OCI-LY1 (cell line): Measurements from ENCODE around the gene ACTR3C.
"Not testable (repeated sequence)": the region's sequence is repeated elsewhere in the genome, so short reads cannot be mapped to it uniquely, and the experiment has no call there.

Experiments used
- H2AFZ ChIP-seq: fragments of 200-600 bp; sonication (generic), shearing (Covaris generic); 2 replicates; pipeline ENCODE4 v1.6.0; 2014; ENCODE audit warnings: antibody characterized with exemption, mild to moderate bottlenecking, low read length
- H3F3A ChIP-seq: fragments of 200-600 bp; sonication (generic), shearing (Covaris generic); 2 replicates; pipeline ENCODE4 v1.6.0; 2014; ENCODE audit warnings: mild to moderate bottlenecking, antibody characterized with exemption, low read length, moderate library complexity; ENCODE audit not compliant: insufficient read depth
- H3K27ac ChIP-seq: fragments of 200-600 bp; sonication (generic); 2 replicates; pipeline ENCODE4 v1.5.1; 2014; ENCODE audit warnings: low read length, mixed run types, mild to moderate bottlenecking, low read depth; ENCODE audit not compliant: poor library complexity, severe bottlenecking
- H3K27me3 ChIP-seq: fragments of 200-600 bp; sonication (generic); 2 replicates; pipeline ENCODE4 v1.6.0; 2014; ENCODE audit warnings: antibody characterized with exemption, mild to moderate bottlenecking, low read length, moderate library complexity; ENCODE audit not compliant: insufficient read depth
- H3K36me3 ChIP-seq: fragments of 200-600 bp; sonication (generic); 2 replicates; pipeline ENCODE4 v1.6.1; 2014; ENCODE audit warnings: mild to moderate bottlenecking, antibody characterized with exemption, low read length, moderate library complexity, mixed read lengths; ENCODE audit not compliant: insufficient read depth
- H3K4me1 ChIP-seq: fragments of 200-600 bp; sonication (generic); 2 replicates; pipeline ENCODE4 v1.5.1; 2014; ENCODE audit warnings: mild to moderate bottlenecking, low read length, moderate library complexity; ENCODE audit not compliant: insufficient read depth, severe bottlenecking
- H3K4me2 ChIP-seq: fragments of 200-600 bp; sonication (generic), shearing (Covaris generic); 2 replicates; pipeline ENCODE4 v1.6.1; 2014; ENCODE audit warnings: low read length
- H3K4me3 ChIP-seq: fragments of 200-600 bp; sonication (generic); 2 replicates; pipeline ENCODE4 v1.5.1; 2014; ENCODE audit warnings: low read length, low read depth, mild to moderate bottlenecking, mixed read lengths; ENCODE audit not compliant: poor library complexity, severe bottlenecking
- H3K79me2 ChIP-seq: fragments of 200-600 bp; shearing (Covaris generic); 2 replicates; pipeline ENCODE4 v1.6.1; 2016; ENCODE audit warnings: mixed run types, low read length, mixed read lengths; ENCODE audit not compliant: insufficient read depth
- H3K9ac ChIP-seq: fragments of 200-600 bp; sonication (generic), shearing (Covaris generic); 2 replicates; pipeline ENCODE4 v1.6.1; 2014; ENCODE audit warnings: mild to moderate bottlenecking, low read length, mixed read lengths
- H3K9me2 ChIP-seq: fragments of 200-600 bp; sonication (generic), shearing (Covaris generic); 2 replicates; pipeline ENCODE4 v1.6.1; 2014; ENCODE audit warnings: low read depth, mild to moderate bottlenecking, low read length, mixed read lengths
- H3K9me3 ChIP-seq: fragments of 200-600 bp; shearing (Covaris generic); 2 replicates; pipeline ENCODE4 v1.6.1; 2014; ENCODE audit warnings: low read length, mixed read lengths
- H4K20me1 ChIP-seq: fragments of 200-600 bp; sonication (generic), shearing (Covaris generic); 2 replicates; pipeline ENCODE4 v1.6.0; 2016; ENCODE audit warnings: mild to moderate bottlenecking, low read length; ENCODE audit not compliant: insufficient read depth
- EZH2 ChIP-seq: fragments of 200-600 bp; sonication (generic), shearing (Covaris generic); IDR thresholded peaks from 2 replicates; pipeline ENCODE4 v1.8.0; 2017; ENCODE audit warnings: borderline replicate concordance, mixed run types, mild to moderate bottlenecking, antibody characterized with exemption, low read length, moderate library complexity, mixed read lengths
- TF ChIP-seq, protein P1 (sequence below): fragments of 200-600 bp; sonication (generic), shearing (Covaris generic); IDR thresholded peaks from 2 replicates; pipeline ENCODE4 v1.5.1; 2017; ENCODE audit warnings: mild to moderate bottlenecking, antibody characterized with exemption, low read length, moderate library complexity, mixed read lengths

The ACTR3C gene

DNA sequence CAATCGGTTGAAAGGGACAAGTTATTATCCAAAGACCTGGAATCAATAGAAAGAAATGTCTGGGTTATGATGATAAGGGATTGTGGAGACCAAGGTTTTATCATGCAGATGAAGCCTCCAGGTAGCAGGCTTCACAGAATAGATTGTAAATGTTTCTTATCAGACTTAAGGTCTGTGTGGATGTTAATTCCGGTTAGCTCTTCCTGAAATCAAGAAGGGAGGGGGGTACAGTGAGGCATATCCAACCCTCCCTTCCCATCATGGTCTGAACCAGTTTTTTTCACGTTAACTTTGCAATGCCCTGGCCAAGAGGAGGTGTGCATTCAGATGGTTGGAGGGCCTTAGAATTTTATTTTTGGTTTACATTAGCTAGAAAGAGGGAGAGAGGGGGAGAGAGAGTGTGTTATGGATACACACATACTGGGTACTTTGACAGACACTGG lies 10.0 kb downstream of the ACTR3C start:
- Histone ChIP-seq H3K9ac (no peak overlapping the region), H3K9me3 (no peaks in the 10 kb centered on the region), H3K4me3 (no peak overlapping the region), H3K36me3 (no peaks in the 10 kb centered on the region), H2AFZ (no peak overlapping the region), H3K4me1 (no peaks in the 10 kb centered on the region), H3K27me3 (peaks cover 2% of the 10 kb centered on the region; the same call in 1 of the 2 replicates), H3K27ac (no peak overlapping the region), H4K20me1 (no peaks in the 10 kb centered on the region), H3K4me2 (no peak overlapping the region), H3K79me2 (no peaks in the 10 kb centered on the region), H3K9me2 (no peaks in the 10 kb centered on the region), H3F3A (no peaks in the 10 kb centered on the region)
- TF ChIP-seq EZH2: no peak
- TF ChIP-seq, protein P1, sequence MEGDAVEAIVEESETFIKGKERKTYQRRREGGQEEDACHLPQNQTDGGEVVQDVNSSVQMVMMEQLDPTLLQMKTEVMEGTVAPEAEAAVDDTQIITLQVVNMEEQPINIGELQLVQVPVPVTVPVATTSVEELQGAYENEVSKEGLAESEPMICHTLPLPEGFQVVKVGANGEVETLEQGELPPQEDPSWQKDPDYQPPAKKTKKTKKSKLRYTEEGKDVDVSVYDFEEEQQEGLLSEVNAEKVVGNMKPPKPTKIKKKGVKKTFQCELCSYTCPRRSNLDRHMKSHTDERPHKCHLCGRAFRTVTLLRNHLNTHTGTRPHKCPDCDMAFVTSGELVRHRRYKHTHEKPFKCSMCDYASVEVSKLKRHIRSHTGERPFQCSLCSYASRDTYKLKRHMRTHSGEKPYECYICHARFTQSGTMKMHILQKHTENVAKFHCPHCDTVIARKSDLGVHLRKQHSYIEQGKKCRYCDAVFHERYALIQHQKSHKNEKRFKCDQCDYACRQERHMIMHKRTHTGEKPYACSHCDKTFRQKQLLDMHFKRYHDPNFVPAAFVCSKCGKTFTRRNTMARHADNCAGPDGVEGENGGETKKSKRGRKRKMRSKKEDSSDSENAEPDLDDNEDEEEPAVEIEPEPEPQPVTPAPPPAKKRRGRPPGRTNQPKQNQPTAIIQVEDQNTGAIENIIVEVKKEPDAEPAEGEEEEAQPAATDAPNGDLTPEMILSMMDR: no peak

DNA sequence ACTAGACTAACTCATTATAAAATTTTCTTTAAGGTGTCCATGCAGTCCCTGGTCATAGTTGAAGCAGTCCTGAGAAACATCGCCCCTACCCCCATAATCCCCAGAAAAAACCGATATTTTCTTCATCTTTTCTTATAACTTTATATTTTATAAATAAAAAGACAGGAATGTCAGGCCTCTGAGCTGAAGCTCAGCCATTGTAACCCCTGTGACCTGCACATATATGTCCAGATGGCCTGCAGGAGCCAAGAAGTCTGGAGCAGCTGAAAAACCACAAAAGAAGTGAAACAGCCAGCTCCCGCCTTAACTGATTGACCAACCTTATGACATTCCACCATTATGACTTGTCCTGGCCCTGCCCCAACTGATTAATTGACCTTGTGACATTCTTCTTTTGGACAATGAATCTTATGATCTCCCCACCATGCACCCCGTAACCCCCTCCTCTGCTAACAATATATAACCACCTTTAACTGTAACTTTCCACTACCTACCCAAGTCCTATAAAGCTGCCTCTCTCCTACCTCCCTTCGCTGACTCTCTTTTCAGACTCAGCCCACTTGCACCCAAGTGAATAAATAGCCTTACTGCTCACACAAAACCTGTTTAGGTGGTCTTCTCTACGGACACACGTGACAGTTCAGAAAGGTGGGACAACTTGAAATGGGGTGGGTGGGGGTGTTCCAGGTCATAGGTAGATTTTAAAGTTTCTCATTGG lies 10.5 kb downstream of the ACTR3C start:
- not testable (repeated sequence) for H3K9ac ChIP-seq, H4K20me1 ChIP-seq, H3K36me3 ChIP-seq, H3K79me2 ChIP-seq, H3K9me3 ChIP-seq, H2AFZ ChIP-seq, H3K27ac ChIP-seq, H3K9me2 ChIP-seq, H3K4me2 ChIP-seq, H3K4me1 ChIP-seq, H3K27me3 ChIP-seq, H3F3A ChIP-seq, H3K4me3 ChIP-seq

DNA sequence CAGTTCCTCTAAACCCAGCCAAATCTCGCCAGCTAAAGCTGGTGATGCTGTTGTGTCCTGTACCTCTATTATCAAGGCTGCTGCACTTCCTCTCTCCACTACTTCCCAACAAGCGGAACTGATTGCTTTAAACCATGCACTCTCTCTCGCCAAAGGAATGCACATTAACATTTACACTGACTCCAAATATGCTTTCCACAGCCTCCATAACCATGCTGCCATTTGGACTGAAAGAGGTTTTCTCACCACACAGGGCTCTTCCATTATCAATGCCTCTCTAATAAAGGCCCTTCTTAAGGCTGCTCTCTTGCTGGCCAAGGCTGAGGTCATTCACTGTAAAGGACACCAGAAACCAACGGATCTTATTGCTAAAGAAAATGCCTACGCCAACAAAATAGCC lies 11.6 kb downstream of the ACTR3C start:
- Histone ChIP-seq H3K4me1 (no peaks in the 10 kb centered on the region), H3F3A (no peaks in the 10 kb centered on the region), H3K4me3 (no peak overlapping the region), H4K20me1 (no peaks in the 10 kb centered on the region), H3K9me2 (no peaks in the 10 kb centered on the region), H3K27ac (no peak overlapping the region), H3K4me2 (no peak overlapping the region), H3K9ac (no peak overlapping the region), H2AFZ (no peak overlapping the region), H3K79me2 (no peaks in the 10 kb centered on the region), H3K9me3 (0 out of 2 replicates have a peak, but pooled peaks cover 3% of the 10 kb centered on the region), H3K36me3 (no peaks in the 10 kb centered on the region), H3K27me3 (peaks cover 9% of the 10 kb centered on the region; the same call in 1 of the 2 replicates)
- TF ChIP-seq, protein P1: no peak
- no peak for TF ChIP-seq EZH2

DNA sequence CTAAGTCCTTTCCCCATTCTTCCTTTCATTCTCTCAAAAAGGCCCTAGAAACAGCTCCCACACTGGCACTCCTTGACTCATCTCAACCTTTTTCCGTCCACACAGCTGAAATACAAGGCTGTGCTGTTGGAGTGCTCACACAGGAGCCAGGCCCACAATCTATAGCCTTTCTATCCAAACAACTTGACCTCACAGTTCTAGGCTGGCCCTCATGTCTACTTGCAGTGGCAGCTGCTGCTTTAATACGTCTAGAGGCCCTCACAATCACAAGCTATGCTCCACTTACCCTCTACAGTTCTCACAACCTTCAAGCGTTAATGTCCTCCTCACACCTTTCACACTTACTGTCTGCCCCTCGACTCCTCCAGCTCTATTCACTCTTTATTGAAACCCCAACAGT lies 12.2 kb downstream of the ACTR3C start:
- Histone ChIP-seq H3K27ac (no peak overlapping the region), H3K27me3 (peaks cover 9% of the 10 kb centered on the region; the same call in 1 of the 2 replicates), H3K9me3 (0 out of 2 replicates have a peak, but pooled peaks cover 5% of the 10 kb centered on the region), H3K79me2 (no peaks in the 10 kb centered on the region), H3K4me1 (no peaks in the 10 kb centered on the region), H3K36me3 (no peaks in the 10 kb centered on the region), H4K20me1 (no peaks in the 10 kb centered on the region), H2AFZ (no peak overlapping the region), H3K4me3 (no peak overlapping the region), H3K4me2 (no peak overlapping the region), H3K9me2 (no peaks in the 10 kb centered on the region), H3K9ac (no peak overlapping the region), H3F3A (no peaks in the 10 kb centered on the region)
- TF ChIP-seq, protein P1: no peak
- no peak for TF ChIP-seq EZH2
